K562 (cell line): ENCODE results near the gene MMP12.

Experiments used
- CTCF ChIP-seq, 3 experiments: IDR thresholded peaks in 2 of 3; conservative IDR thresholded peaks in 1 of 3; 2 replicates each; pipeline ENCODE4 v1.5.1; 2011 to 2012; ENCODE audit warnings: low read length in 3 of 3, mild to moderate bottlenecking in 3 of 3, control low read depth in 2 of 3, improper control_type of control experiment in 1 of 3, inconsistent platforms in 1 of 3, low read depth in 1 of 3, mixed read lengths in 1 of 3, moderate library complexity in 1 of 3; ENCODE audit not compliant: insufficient read depth in 2 of 3
- EP300 ChIP-seq: IDR thresholded peaks from 2 replicates; pipeline ENCODE4 v1.6.1; 2012; ENCODE audit warnings: low read length, improper control_type of control experiment
- ZBTB5 ChIP-seq: fragments of 450-650 bp; IDR thresholded peaks from 2 replicates; pipeline ENCODE4 v1.6.1; 2017; ENCODE audit warnings: antibody characterized with exemption
- ZNF24 ChIP-seq: fragments of 450-650 bp; IDR thresholded peaks from 2 replicates; pipeline ENCODE4 v1.6.1; 2016

GRCh38 chr11:102830001-102830727 lies 44.6 kb downstream of the MMP12 start:
- TF ChIP-seq ZBTB5, result no peak
- TF ChIP-seq EP300, result no peak
- no peak for TF ChIP-seq CTCF (IDR thresholded peaks at IDR 0.05 in 2 of 3, conservative IDR thresholded peaks at IDR 0.05 in 1 of 3; ENCODE audit: insufficient read depth in 2 of 3, low read depth in 1 of 3, low read length in 3 of 3)
- no peak for TF ChIP-seq ZNF24
